Mucosa of descending colon (tissue), 3 donors: ENCODE data around the gene BAG5. TPM values are rescaled to one million over a fixed set of nuclear protein-coding genes. Genes with fewer than 3 reads are reported as not detected.

Experiments
- ATAC-seq: fragments of 200-7000 bp; cut with Tn5 transposase; one replicate; pipeline ENCODE4 v1.9.1; 2020; ENCODE audit warnings: mild to moderate bottlenecking, moderate library complexity
- DNase-seq, 3 donors: peaks; one replicate each; pipeline ENCODE4 v3.0.0-alpha.2; 2020
- H3K36me3 ChIP-seq: fragments of 200-600 bp; one replicate; pipeline ENCODE4 v1.8.0; 2021; ENCODE audit warnings: low read depth, mild to moderate bottlenecking
- H3K4me1 ChIP-seq: fragments of 200-600 bp; one replicate; pipeline ENCODE4 v1.8.0; 2021; ENCODE audit warnings: low read depth, mild to moderate bottlenecking
- H3K4me3 ChIP-seq: fragments of 200-600 bp; one replicate; pipeline ENCODE4 v1.8.0; 2021; ENCODE audit warnings: mild to moderate bottlenecking
- H3K9me3 ChIP-seq: fragments of 200-600 bp; one replicate; pipeline ENCODE4 v1.8.0; 2021; ENCODE audit warnings: mild to moderate bottlenecking
- intact Hi-C, 2 donors: fragments of 100-400 bp; cut with DNase I in 1 of 2; cut with micrococcal nuclease in 1 of 2; formaldehyde crosslinking; loops; one replicate each; pipeline versions ENCODE4 v1.11.0 to v1.11.1; 2022; cut with DNase I, micrococcal nuclease
- total RNA-seq, 3 donors: library from RNA; stranded (reverse); fragmentation: NEBNext Ultra II Directional in 2 of 3; extraction: Animal tissue kit (Norgen Biotek cat#: 25700) in 2 of 3; gene quantifications; one replicate each; pipeline versions ENCODE4 v1.2.1 to v1.2.4, GENCODE V29; 2021 to 2023
- TF ChIP-seq, protein P1 (sequence below): fragments of 200-600 bp; IDR thresholded peaks from one replicate; pipeline ENCODE4 v1.8.0; 2022; ENCODE audit warnings: antibody characterized with exemption, mild to moderate bottlenecking
- donor health status: DM: no; HTN: no; CAD: no; lungs with moderate emphysema.
- donor health status: DM: no; HTN: no; CAD: no.
- donor health status: DM: no; HTN: yes; CAD: no.

BAG5 gene
- total RNA-seq, 3 donors from 2014 or later = 26.1 to 29.9 (median 28.0) TPM

DNA sequence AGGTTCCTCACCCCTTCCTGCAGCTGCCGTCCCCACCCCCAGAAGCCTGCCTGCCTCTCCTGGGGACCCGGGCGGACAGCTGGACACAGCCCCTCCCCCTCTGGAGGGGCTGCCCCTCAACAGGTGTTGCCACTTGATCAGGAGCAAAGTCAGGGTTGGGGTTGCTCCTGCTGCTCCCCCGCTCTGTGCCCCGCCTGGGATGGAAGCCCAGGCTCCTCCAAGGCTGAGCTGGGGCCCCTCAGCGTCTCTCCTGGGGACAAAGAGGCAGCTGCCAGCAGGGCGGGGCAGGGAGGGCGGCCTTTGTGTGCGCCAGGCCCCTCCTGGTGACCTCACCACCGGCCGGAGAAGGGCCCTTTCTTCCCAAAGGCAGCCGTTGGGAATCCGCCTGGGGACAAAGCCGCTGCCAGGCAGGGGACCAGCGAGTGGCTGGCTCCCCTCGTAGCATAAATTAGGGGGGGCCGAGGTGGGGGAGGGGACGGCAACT lies 19.8 kb downstream of the BAG5 start:
- intact Hi-C loops = no loop called here
- peak in 2 of 3 donors; percentile 74 to 75 for DNase-seq
- H3K9me3 ChIP-seq = no peaks in the 10 kb centered on the region
- peaks cover 59% of the 10 kb centered on the region for H3K4me1 ChIP-seq
- ATAC-seq = peak; percentile 53
- no peak overlapping the region for H3K4me3 ChIP-seq
- TF ChIP-seq, protein P1, sequence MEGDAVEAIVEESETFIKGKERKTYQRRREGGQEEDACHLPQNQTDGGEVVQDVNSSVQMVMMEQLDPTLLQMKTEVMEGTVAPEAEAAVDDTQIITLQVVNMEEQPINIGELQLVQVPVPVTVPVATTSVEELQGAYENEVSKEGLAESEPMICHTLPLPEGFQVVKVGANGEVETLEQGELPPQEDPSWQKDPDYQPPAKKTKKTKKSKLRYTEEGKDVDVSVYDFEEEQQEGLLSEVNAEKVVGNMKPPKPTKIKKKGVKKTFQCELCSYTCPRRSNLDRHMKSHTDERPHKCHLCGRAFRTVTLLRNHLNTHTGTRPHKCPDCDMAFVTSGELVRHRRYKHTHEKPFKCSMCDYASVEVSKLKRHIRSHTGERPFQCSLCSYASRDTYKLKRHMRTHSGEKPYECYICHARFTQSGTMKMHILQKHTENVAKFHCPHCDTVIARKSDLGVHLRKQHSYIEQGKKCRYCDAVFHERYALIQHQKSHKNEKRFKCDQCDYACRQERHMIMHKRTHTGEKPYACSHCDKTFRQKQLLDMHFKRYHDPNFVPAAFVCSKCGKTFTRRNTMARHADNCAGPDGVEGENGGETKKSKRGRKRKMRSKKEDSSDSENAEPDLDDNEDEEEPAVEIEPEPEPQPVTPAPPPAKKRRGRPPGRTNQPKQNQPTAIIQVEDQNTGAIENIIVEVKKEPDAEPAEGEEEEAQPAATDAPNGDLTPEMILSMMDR = no peak
- no peaks in the 10 kb centered on the region for H3K36me3 ChIP-seq

GRCh38 chr14:103541709-103542604 lies 20.5 kb downstream of the BAG5 start:
- Histone ChIP-seq H3K9me3 (no peaks in the 10 kb centered on the region), H3K4me1 (peaks cover 58% of the 10 kb centered on the region), H3K4me3 (no peak overlapping the region), H3K36me3 (no peaks in the 10 kb centered on the region)
- TF ChIP-seq, protein P1 = no peak
- ATAC-seq = peak; percentile 20
- peak in 2 of 3 donors; percentile 57 to 58 for DNase-seq
- intact Hi-C loops = no loop called here

- no peaks in the 10 kb centered on the region for H3K9me3 ChIP-seq
- DNase-seq = peak in 2 of 3 donors; percentile 45 to 51
- intact Hi-C loops = no loop called here
- TF ChIP-seq, protein P1 = no peak
- no peak for ATAC-seq
- H3K36me3 ChIP-seq = no peaks in the 10 kb centered on the region
- H3K4me3 ChIP-seq = no peak overlapping the region
- peaks cover 56% of the 10 kb centered on the region for H3K4me1 ChIP-seq
Observed at GRCh38 chr14:103540821-103541708, 21.4 kb downstream of the BAG5 start.

- TF ChIP-seq, protein P1 = no peak
- intact Hi-C loops = no loop called here
Observed at GRCh38 chr14:103539056-103539825, 23.2 kb downstream of the BAG5 start.

More at GRCh38 chr14:103539056-103539825, 23.2 kb downstream of the BAG5 start:
- Histone ChIP-seq H3K36me3 (no peaks in the 10 kb centered on the region), H3K4me3 (no peak overlapping the region), H3K4me1 (peaks cover 53% of the 10 kb centered on the region), H3K9me3 (no peaks in the 10 kb centered on the region)
- no peak for ATAC-seq
- DNase-seq = peak in 2 of 3 donors; percentile 35 to 50
